Stimulated activated CD8-positive, alpha-beta memory T cell treated with anti-CD3 and anti-CD28 coated beads, Interleukin-15, amount 100 ng/mL, for 48 hours (primary cell): ENCODE measurements around the gene GRAMD2A.
"Not testable (repeated sequence)": the region's sequence is repeated elsewhere in the genome, so short reads cannot be mapped to it uniquely, and the experiment has no call there.

ENCODE experiments used
- DNase-seq, 2 donors: peaks; one replicate each; pipeline ENCODE4 v3.0.0-alpha.2; 2020; ENCODE audit warnings: low read depth in 2 of 2

GRAMD2A gene

GRCh38 chr15:72184165-72184811, 13.3 kb downstream of the GRAMD2A start:
- DNase-seq, result no peak

GRCh38 chr15:72183781-72184164, 13.8 kb downstream of the GRAMD2A start:
- DNase-seq, result no peak

- no peak for DNase-seq
Observed at GRCh38 chr15:72182673-72183072, 14.9 kb downstream of the GRAMD2A start.

GRCh38 chr15:72182244-72182643, 15.3 kb downstream of the GRAMD2A start:
- DNase-seq, result no peak

- DNase-seq, result no peak
Observed at GRCh38 chr15:72180761-72181324, 16.7 kb downstream of the GRAMD2A start.

GRCh38 chr15:72179950-72180581, 17.5 kb downstream of the GRAMD2A start:
- no peak for DNase-seq

GRCh38 chr15:72178976-72179585, 18.5 kb downstream of the GRAMD2A start:
- no peak for DNase-seq

- DNase-seq, result no peak
Observed at GRCh38 chr15:72176743-72177142, 20.8 kb downstream of the GRAMD2A start.

GRCh38 chr15:72176159-72176558, 21.4 kb downstream of the GRAMD2A start:
- DNase-seq, result no peak

- DNase-seq, result no peak
Observed at GRCh38 chr15:72175186-72176044, 22.2 kb downstream of the GRAMD2A start.

- no peak for DNase-seq
Observed at GRCh38 chr15:72174551-72175165, 22.9 kb downstream of the GRAMD2A start.

GRCh38 chr15:72173864-72174550, 23.6 kb downstream of the GRAMD2A start:
- no peak for DNase-seq

GRCh38 chr15:72173401-72173800, 24.2 kb downstream of the GRAMD2A start:
- DNase-seq, result no peak

GRCh38 chr15:72172796-72173195, 24.8 kb downstream of the GRAMD2A start:
- DNase-seq, result no peak

- not testable (repeated sequence) for DNase-seq
Observed at GRCh38 chr15:72171978-72172377, 25.6 kb downstream of the GRAMD2A start.

GRCh38 chr15:72170691-72171090, 26.9 kb downstream of the GRAMD2A start:
- no peak for DNase-seq

GRCh38 chr15:72169921-72170611, 27.5 kb downstream of the GRAMD2A start:
- no peak for DNase-seq

- no peak for DNase-seq
Observed at GRCh38 chr15:72169236-72169920, 28.2 kb downstream of the GRAMD2A start.

GRCh38 chr15:72168808-72169190, 28.8 kb downstream of the GRAMD2A start:
- DNase-seq, result no peak
